OCI-LY1 (cell line): Measurements from ENCODE around the gene GPRC5B.

Experiments
- H2AFZ ChIP-seq: fragments of 200-600 bp; sonication (generic), shearing (Covaris generic); 2 replicates; pipeline ENCODE4 v1.6.0; 2014; ENCODE audit warnings: antibody characterized with exemption, mild to moderate bottlenecking, low read length
- H3F3A ChIP-seq: fragments of 200-600 bp; sonication (generic), shearing (Covaris generic); 2 replicates; pipeline ENCODE4 v1.6.0; 2014; ENCODE audit warnings: mild to moderate bottlenecking, antibody characterized with exemption, low read length, moderate library complexity; ENCODE audit not compliant: insufficient read depth
- H3K27ac ChIP-seq: fragments of 200-600 bp; sonication (generic); 2 replicates; pipeline ENCODE4 v1.5.1; 2014; ENCODE audit warnings: low read length, mixed run types, mild to moderate bottlenecking, low read depth; ENCODE audit not compliant: poor library complexity, severe bottlenecking
- H3K27me3 ChIP-seq: fragments of 200-600 bp; sonication (generic); 2 replicates; pipeline ENCODE4 v1.6.0; 2014; ENCODE audit warnings: antibody characterized with exemption, mild to moderate bottlenecking, low read length, moderate library complexity; ENCODE audit not compliant: insufficient read depth
- H3K36me3 ChIP-seq: fragments of 200-600 bp; sonication (generic); 2 replicates; pipeline ENCODE4 v1.6.1; 2014; ENCODE audit warnings: mild to moderate bottlenecking, antibody characterized with exemption, low read length, moderate library complexity, mixed read lengths; ENCODE audit not compliant: insufficient read depth
- H3K4me1 ChIP-seq: fragments of 200-600 bp; sonication (generic); 2 replicates; pipeline ENCODE4 v1.5.1; 2014; ENCODE audit warnings: mild to moderate bottlenecking, low read length, moderate library complexity; ENCODE audit not compliant: insufficient read depth, severe bottlenecking
- H3K4me2 ChIP-seq: fragments of 200-600 bp; sonication (generic), shearing (Covaris generic); 2 replicates; pipeline ENCODE4 v1.6.1; 2014; ENCODE audit warnings: low read length
- H3K4me3 ChIP-seq: fragments of 200-600 bp; sonication (generic); 2 replicates; pipeline ENCODE4 v1.5.1; 2014; ENCODE audit warnings: low read length, low read depth, mild to moderate bottlenecking, mixed read lengths; ENCODE audit not compliant: poor library complexity, severe bottlenecking
- H3K79me2 ChIP-seq: fragments of 200-600 bp; shearing (Covaris generic); 2 replicates; pipeline ENCODE4 v1.6.1; 2016; ENCODE audit warnings: mixed run types, low read length, mixed read lengths; ENCODE audit not compliant: insufficient read depth
- H3K9ac ChIP-seq: fragments of 200-600 bp; sonication (generic), shearing (Covaris generic); 2 replicates; pipeline ENCODE4 v1.6.1; 2014; ENCODE audit warnings: mild to moderate bottlenecking, low read length, mixed read lengths
- H3K9me2 ChIP-seq: fragments of 200-600 bp; sonication (generic), shearing (Covaris generic); 2 replicates; pipeline ENCODE4 v1.6.1; 2014; ENCODE audit warnings: low read depth, mild to moderate bottlenecking, low read length, mixed read lengths
- H3K9me3 ChIP-seq: fragments of 200-600 bp; shearing (Covaris generic); 2 replicates; pipeline ENCODE4 v1.6.1; 2014; ENCODE audit warnings: low read length, mixed read lengths
- H4K20me1 ChIP-seq: fragments of 200-600 bp; sonication (generic), shearing (Covaris generic); 2 replicates; pipeline ENCODE4 v1.6.0; 2016; ENCODE audit warnings: mild to moderate bottlenecking, low read length; ENCODE audit not compliant: insufficient read depth
- EZH2 ChIP-seq: fragments of 200-600 bp; sonication (generic), shearing (Covaris generic); IDR thresholded peaks from 2 replicates; pipeline ENCODE4 v1.8.0; 2017; ENCODE audit warnings: borderline replicate concordance, mixed run types, mild to moderate bottlenecking, antibody characterized with exemption, low read length, moderate library complexity, mixed read lengths
- TF ChIP-seq, protein P1 (sequence below): fragments of 200-600 bp; sonication (generic), shearing (Covaris generic); IDR thresholded peaks from 2 replicates; pipeline ENCODE4 v1.5.1; 2017; ENCODE audit warnings: mild to moderate bottlenecking, antibody characterized with exemption, low read length, moderate library complexity, mixed read lengths

Gene GPRC5B

GRCh38 chr16:19911204-19911603 is 26.6 kb upstream of the GPRC5B start:
- Histone ChIP-seq H3K4me2 (no peak overlapping the region), H3K27ac (no peak overlapping the region), H3F3A (no peaks in the 10 kb centered on the region), H2AFZ (no peak overlapping the region), H4K20me1 (no peaks in the 10 kb centered on the region), H3K4me1 (no peaks in the 10 kb centered on the region), H3K9me3 (no peaks in the 10 kb centered on the region), H3K9ac (no peak overlapping the region), H3K79me2 (no peaks in the 10 kb centered on the region), H3K36me3 (no peaks in the 10 kb centered on the region), H3K9me2 (no peaks in the 10 kb centered on the region), H3K4me3 (no peak overlapping the region), H3K27me3 (no peaks in the 10 kb centered on the region)
- TF ChIP-seq EZH2, result no peak
- TF ChIP-seq, protein P1, sequence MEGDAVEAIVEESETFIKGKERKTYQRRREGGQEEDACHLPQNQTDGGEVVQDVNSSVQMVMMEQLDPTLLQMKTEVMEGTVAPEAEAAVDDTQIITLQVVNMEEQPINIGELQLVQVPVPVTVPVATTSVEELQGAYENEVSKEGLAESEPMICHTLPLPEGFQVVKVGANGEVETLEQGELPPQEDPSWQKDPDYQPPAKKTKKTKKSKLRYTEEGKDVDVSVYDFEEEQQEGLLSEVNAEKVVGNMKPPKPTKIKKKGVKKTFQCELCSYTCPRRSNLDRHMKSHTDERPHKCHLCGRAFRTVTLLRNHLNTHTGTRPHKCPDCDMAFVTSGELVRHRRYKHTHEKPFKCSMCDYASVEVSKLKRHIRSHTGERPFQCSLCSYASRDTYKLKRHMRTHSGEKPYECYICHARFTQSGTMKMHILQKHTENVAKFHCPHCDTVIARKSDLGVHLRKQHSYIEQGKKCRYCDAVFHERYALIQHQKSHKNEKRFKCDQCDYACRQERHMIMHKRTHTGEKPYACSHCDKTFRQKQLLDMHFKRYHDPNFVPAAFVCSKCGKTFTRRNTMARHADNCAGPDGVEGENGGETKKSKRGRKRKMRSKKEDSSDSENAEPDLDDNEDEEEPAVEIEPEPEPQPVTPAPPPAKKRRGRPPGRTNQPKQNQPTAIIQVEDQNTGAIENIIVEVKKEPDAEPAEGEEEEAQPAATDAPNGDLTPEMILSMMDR, result no peak

GRCh38 chr16:19909750-19910322 is 25.2 kb upstream of the GPRC5B start:
- Histone ChIP-seq H3K27me3 (no peaks in the 10 kb centered on the region), H3K36me3 (no peaks in the 10 kb centered on the region), H3K4me1 (no peaks in the 10 kb centered on the region), H3K79me2 (no peaks in the 10 kb centered on the region), H3K4me3 (no peak overlapping the region), H3K9me2 (no peaks in the 10 kb centered on the region), H3F3A (no peaks in the 10 kb centered on the region), H2AFZ (no peak overlapping the region), H3K27ac (no peak overlapping the region), H3K9ac (no peak overlapping the region), H3K9me3 (no peaks in the 10 kb centered on the region), H4K20me1 (no peaks in the 10 kb centered on the region), H3K4me2 (no peak overlapping the region)
- TF ChIP-seq, protein P1, result no peak
- no peak for TF ChIP-seq EZH2

DNA sequence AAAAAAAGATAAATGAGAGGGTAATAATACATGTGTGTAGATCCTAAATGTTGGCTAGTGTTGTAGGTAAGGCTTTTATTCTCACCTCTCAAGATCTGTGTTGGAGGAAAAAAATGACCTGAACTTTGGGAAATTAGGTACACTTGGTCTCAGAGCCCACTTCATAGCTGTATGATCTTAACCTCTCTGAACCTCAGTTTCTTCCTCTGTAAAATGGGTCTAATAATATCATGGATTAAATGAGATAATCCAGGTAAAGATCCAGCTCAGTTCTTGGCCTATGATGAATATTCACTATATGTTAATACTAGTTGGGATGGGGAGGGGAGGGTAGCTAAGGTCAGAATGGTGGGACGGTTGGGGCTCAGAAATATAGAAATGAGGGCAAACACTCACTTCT is 24.3 kb upstream of the GPRC5B start:
- TF ChIP-seq, protein P1, result no peak
- no peak for TF ChIP-seq EZH2
- Histone ChIP-seq H3K9me3 (no peaks in the 10 kb centered on the region), H3K36me3 (no peaks in the 10 kb centered on the region), H3K27ac (no peak overlapping the region), H3K27me3 (no peaks in the 10 kb centered on the region), H3K79me2 (no peaks in the 10 kb centered on the region), H3K4me1 (no peaks in the 10 kb centered on the region), H2AFZ (no peak overlapping the region), H3K9me2 (no peaks in the 10 kb centered on the region), H3K4me3 (no peak overlapping the region), H3F3A (no peaks in the 10 kb centered on the region), H3K4me2 (no peak overlapping the region), H3K9ac (no peak overlapping the region), H4K20me1 (no peaks in the 10 kb centered on the region)
